ENCODE data around the gene PYDC2.
"Not testable (repeated sequence)": the region's sequence is repeated elsewhere in the genome, so short reads cannot be mapped to it uniquely, and the experiment has no call there.

Gene PYDC2

DNA sequence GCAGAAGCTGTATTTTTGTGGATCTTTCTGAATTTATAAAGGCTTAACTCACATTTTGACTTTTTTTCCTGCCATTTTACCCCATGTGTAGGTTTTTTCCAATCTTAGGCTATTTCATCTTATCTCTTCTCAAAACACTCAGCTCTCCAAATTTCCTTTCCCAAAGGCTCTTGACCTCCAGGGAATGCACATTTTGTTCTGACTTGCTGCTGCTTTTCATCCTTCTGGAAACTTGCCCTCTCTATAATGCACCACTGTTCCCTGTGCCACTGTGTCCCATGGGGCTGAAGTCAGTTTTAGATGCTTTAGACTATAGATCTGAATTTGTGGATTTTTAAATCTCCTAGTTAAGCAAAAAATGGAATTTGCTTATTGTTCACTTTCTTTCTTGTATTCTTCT lies 9.1 kb downstream of the PYDC2 start:
- no peak for DNase-seq

- DNase-seq = no peak
These were observed 9.6 kb downstream of the PYDC2 start for GRCh38 chr3:191470545-191470944.

- DNase-seq = no peak
These were observed 12.8 kb downstream of the PYDC2 start for GRCh38 chr3:191473661-191474198.

DNA sequence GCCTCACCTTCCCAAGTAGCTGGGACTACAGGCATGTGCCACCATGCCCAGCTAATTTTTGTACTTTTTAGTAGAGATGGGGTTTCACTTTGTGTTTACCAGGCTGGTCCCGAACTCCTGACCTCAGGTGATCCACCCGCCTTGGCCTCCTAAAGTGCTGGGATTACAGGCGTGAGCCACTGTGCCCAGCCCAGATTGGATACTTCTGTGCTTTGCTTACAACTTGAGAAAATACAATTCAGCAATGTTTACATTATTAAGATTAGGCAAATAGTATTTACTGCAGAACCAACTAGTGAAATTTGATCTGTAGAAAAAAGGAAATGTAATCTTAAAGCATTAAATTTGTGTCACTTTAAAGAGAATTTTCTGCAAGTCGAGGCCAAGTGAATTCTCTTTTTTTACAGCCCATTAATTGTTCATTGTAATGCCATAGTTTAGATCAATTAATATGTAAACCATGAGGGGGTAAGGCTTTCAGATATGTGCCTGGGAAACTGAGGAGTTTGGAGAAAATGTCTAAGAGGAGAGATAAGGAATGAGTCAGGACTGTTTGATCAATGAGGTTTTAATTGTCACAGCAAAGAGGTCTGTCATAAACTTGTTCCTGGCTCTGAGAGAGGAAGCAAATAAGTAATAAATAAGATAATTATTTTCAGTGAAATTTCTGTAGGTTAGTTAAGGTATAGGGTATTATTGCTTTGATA lies 15.3 kb downstream of the PYDC2 start:
- no peak for DNase-seq

- DNase-seq = not testable (repeated sequence)
These were observed 23.0 kb downstream of the PYDC2 start for GRCh38 chr3:191483994-191484393.

GRCh38 chr3:191484461-191484860 lies 23.5 kb downstream of the PYDC2 start:
- no peak for DNase-seq

DNA sequence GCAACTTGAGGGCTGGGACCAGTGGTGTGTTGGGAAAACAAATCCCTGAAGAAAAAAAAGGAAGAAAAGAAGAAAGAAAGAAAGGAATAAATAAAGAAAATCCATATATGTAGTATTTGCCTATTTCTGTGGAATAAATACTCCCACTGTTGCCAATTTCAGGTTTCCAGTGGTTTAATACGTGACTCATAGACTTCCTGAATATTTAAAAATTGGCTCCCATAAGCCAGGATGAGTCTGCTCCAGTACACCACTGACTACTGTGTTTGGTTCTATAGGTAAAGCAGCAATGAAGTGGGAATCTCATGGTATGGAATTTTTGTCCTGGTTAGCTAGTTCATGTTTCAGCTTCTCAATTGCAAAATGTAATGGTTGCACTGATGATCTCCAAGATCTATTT lies 31.6 kb downstream of the PYDC2 start:
- DNase-seq = no peak

- no peak for DNase-seq
These were observed 32.4 kb downstream of the PYDC2 start for GRCh38 chr3:191493336-191493735.

DNA sequence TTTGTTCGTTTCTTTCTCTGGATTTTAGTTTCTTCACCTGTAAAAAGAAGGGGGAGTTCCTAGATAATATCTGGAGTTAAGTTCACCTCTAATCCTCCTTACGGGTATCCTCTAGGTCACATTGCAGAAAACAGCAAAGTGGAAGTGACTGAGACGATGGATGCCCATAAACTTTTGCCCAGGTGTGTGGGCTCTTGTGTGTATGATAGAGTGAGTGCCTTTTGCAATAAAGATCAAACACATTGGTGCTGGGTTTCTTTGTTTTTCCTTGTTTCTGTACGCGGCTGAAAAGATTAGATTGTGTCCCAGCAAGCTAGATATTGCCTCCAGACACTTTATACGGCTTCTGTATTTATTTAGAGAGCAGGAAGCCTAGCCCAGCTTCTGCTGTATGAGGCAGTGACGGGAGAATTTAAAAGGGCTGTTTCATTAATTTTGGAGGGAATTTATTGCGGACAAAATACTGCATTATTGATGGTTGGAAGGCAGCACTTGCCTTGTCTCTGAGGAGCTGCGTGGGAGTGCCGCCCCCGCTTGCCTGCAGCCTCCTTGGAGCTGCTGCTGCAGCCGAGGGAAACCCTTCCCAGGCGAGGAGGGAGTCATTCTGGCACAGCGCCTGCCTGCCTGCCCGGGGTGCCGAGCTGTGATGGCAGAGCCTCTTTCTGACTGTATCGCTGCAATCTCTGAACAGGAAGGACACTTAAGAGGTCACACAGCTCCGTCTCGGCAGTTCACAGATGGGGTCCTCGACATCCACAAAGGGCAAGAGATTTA lies 38.5 kb downstream of the PYDC2 start:
- peak in 51 of 56 donors; percentile 1 to 68 (median 27) for DNase-seq

- no peak for DNase-seq
These were observed 39.9 kb downstream of the PYDC2 start for GRCh38 chr3:191500892-191501291.

- no peak for DNase-seq
These were observed 41.6 kb downstream of the PYDC2 start for GRCh38 chr3:191502583-191502982.

GRCh38 chr3:191509078-191509477 lies 48.1 kb downstream of the PYDC2 start:
- DNase-seq = no peak

Measured in amygdala (tissue), 56 donors.